Activated T-cell treated with anti-CD3 and anti-CD28 coated beads, Interleukin-2, amount 50 U/mL, for 24 hours (primary cell): ENCODE data around the gene GABBR1.

Source experiments
- DNase-seq: peaks from one replicate; pipeline ENCODE4 v3.0.0-alpha.2; 2020
- H3K27ac Mint-ChIP-seq: 2 replicates; pipeline ENCODE4 v1.8.0; 2020; ENCODE audit warnings: mild to moderate bottlenecking, mixed read lengths
- H3K27me3 Mint-ChIP-seq: 2 replicates; pipeline ENCODE4 v1.8.0; 2020; ENCODE audit warnings: mixed read lengths
- H3K36me3 Mint-ChIP-seq: 2 replicates; pipeline ENCODE4 v1.8.0; 2020; ENCODE audit warnings: low read depth, mixed read lengths
- H3K4me1 Mint-ChIP-seq: 2 replicates; pipeline ENCODE4 v1.8.0; 2020; ENCODE audit warnings: low read depth, mixed read lengths
- H3K4me3 Mint-ChIP-seq: 2 replicates; pipeline ENCODE4 v1.8.0; 2020; ENCODE audit warnings: mild to moderate bottlenecking, moderate library complexity, mixed read lengths
- H3K9me3 Mint-ChIP-seq: 2 replicates; pipeline ENCODE4 v1.8.0; 2020; ENCODE audit warnings: mixed read lengths

The GABBR1 gene

GRCh38 chr6:29617782-29618554, 15.0 kb downstream of the GABBR1 start:
- H3K27me3 Mint-ChIP-seq: no peaks in the 10 kb centered on the region
- no peaks in the 10 kb centered on the region for H3K9me3 Mint-ChIP-seq
- H3K27ac Mint-ChIP-seq: no peak overlapping the region
- no peak overlapping the region for H3K4me3 Mint-ChIP-seq
- DNase-seq: no peak
- H3K4me1 Mint-ChIP-seq: no peaks in the 10 kb centered on the region
- H3K36me3 Mint-ChIP-seq: peaks cover 49% of the 10 kb centered on the region

- H3K36me3 Mint-ChIP-seq: peaks cover 61% of the 10 kb centered on the region
- DNase-seq: no peak
- H3K4me1 Mint-ChIP-seq: no peaks in the 10 kb centered on the region
- no peak overlapping the region for H3K4me3 Mint-ChIP-seq
- no peaks in the 10 kb centered on the region for H3K9me3 Mint-ChIP-seq
- no peak overlapping the region for H3K27ac Mint-ChIP-seq
- no peaks in the 10 kb centered on the region for H3K27me3 Mint-ChIP-seq
Measured at GRCh38 chr6:29611426-29611825, 21.6 kb downstream of the GABBR1 start.

GRCh38 chr6:29610540-29610939, 22.4 kb downstream of the GABBR1 start:
- Mint-ChIP-seq H3K27me3 (no peaks in the 10 kb centered on the region), H3K9me3 (no peaks in the 10 kb centered on the region), H3K4me3 (no peak overlapping the region), H3K36me3 (peaks cover 68% of the 10 kb centered on the region), H3K27ac (no peak overlapping the region), H3K4me1 (no peaks in the 10 kb centered on the region)
- DNase-seq: no peak

GRCh38 chr6:29608131-29608530, 24.9 kb downstream of the GABBR1 start:
- Mint-ChIP-seq H3K27ac (no peak overlapping the region), H3K4me1 (no peaks in the 10 kb centered on the region), H3K27me3 (no peaks in the 10 kb centered on the region), H3K4me3 (no peak overlapping the region), H3K9me3 (no peaks in the 10 kb centered on the region), H3K36me3 (peaks cover 69% of the 10 kb centered on the region)
- DNase-seq: no peak

GRCh38 chr6:29603930-29604329, 29.1 kb downstream of the GABBR1 start:
- Mint-ChIP-seq H3K27ac (no peak overlapping the region), H3K36me3 (peaks cover 48% of the 10 kb centered on the region), H3K27me3 (no peaks in the 10 kb centered on the region), H3K4me1 (no peaks in the 10 kb centered on the region), H3K4me3 (no peak overlapping the region), H3K9me3 (no peaks in the 10 kb centered on the region)
- DNase-seq: no peak

- DNase-seq: no peak
- H3K27ac Mint-ChIP-seq: no peak overlapping the region
Measured at GRCh38 chr6:29603456-29603855, 29.5 kb downstream of the GABBR1 start.

GRCh38 chr6:29602564-29603361, 30.2 kb downstream of the GABBR1 start:
- Mint-ChIP-seq H3K27ac (no peak overlapping the region), H3K4me3 (no peak overlapping the region), H3K36me3 (peaks cover 43% of the 10 kb centered on the region), H3K4me1 (no peaks in the 10 kb centered on the region), H3K9me3 (no peaks in the 10 kb centered on the region), H3K27me3 (no peaks in the 10 kb centered on the region)
- no peak for DNase-seq

More at GRCh38 chr6:29603456-29603855, 29.5 kb downstream of the GABBR1 start:
- Mint-ChIP-seq H3K9me3 (no peaks in the 10 kb centered on the region), H3K4me3 (no peak overlapping the region), H3K27me3 (no peaks in the 10 kb centered on the region), H3K4me1 (no peaks in the 10 kb centered on the region), H3K36me3 (peaks cover 47% of the 10 kb centered on the region)

- no peaks in the 10 kb centered on the region for H3K9me3 Mint-ChIP-seq
- H3K27ac Mint-ChIP-seq: no peak overlapping the region
- no peaks in the 10 kb centered on the region for H3K4me1 Mint-ChIP-seq
- no peak overlapping the region for H3K4me3 Mint-ChIP-seq
- peaks cover under 1% of the 10 kb centered on the region for H3K27me3 Mint-ChIP-seq
- no peak for DNase-seq
- peaks cover 7% of the 10 kb centered on the region for H3K36me3 Mint-ChIP-seq
Measured at GRCh38 chr6:29598172-29598747, 34.7 kb downstream of the GABBR1 start.

- Mint-ChIP-seq H3K36me3 (peaks cover 4% of the 10 kb centered on the region), H3K4me1 (no peaks in the 10 kb centered on the region), H3K27me3 (peaks cover 5% of the 10 kb centered on the region), H3K27ac (no peak overlapping the region), H3K9me3 (no peaks in the 10 kb centered on the region), H3K4me3 (no peak overlapping the region)
- no peak for DNase-seq
Measured at GRCh38 chr6:29597184-29597583, 35.8 kb downstream of the GABBR1 start.

GRCh38 chr6:29596381-29596900, 36.5 kb downstream of the GABBR1 start:
- H3K9me3 Mint-ChIP-seq: no peaks in the 10 kb centered on the region
- DNase-seq: no peak
- peaks cover 2% of the 10 kb centered on the region for H3K36me3 Mint-ChIP-seq
- no peak overlapping the region for H3K4me3 Mint-ChIP-seq
- H3K4me1 Mint-ChIP-seq: no peaks in the 10 kb centered on the region
- H3K27me3 Mint-ChIP-seq: peaks cover 5% of the 10 kb centered on the region
- no peak overlapping the region for H3K27ac Mint-ChIP-seq

GRCh38 chr6:29593199-29593855, 39.7 kb downstream of the GABBR1 start:
- Mint-ChIP-seq H3K36me3 (no peaks in the 10 kb centered on the region), H3K4me1 (no peaks in the 10 kb centered on the region), H3K27ac (no peak overlapping the region), H3K4me3 (no peak overlapping the region), H3K9me3 (no peaks in the 10 kb centered on the region), H3K27me3 (peaks cover 15% of the 10 kb centered on the region)
- DNase-seq: no peak

GRCh38 chr6:29591677-29592076, 41.3 kb downstream of the GABBR1 start:
- Mint-ChIP-seq H3K4me1 (no peaks in the 10 kb centered on the region), H3K27me3 (peaks cover 19% of the 10 kb centered on the region), H3K27ac (no peak overlapping the region), H3K9me3 (no peaks in the 10 kb centered on the region), H3K36me3 (no peaks in the 10 kb centered on the region), H3K4me3 (no peak overlapping the region)
- no peak for DNase-seq

- H3K27me3 Mint-ChIP-seq: peaks cover 19% of the 10 kb centered on the region
- DNase-seq: no peak
- no peak overlapping the region for H3K27ac Mint-ChIP-seq
- no peaks in the 10 kb centered on the region for H3K4me1 Mint-ChIP-seq
- H3K4me3 Mint-ChIP-seq: no peak overlapping the region
- no peaks in the 10 kb centered on the region for H3K36me3 Mint-ChIP-seq
- no peaks in the 10 kb centered on the region for H3K9me3 Mint-ChIP-seq
Measured at GRCh38 chr6:29590218-29590808, 42.7 kb downstream of the GABBR1 start.

- no peaks in the 10 kb centered on the region for H3K4me1 Mint-ChIP-seq
- peak; percentile 51 for DNase-seq
- no peaks in the 10 kb centered on the region for H3K9me3 Mint-ChIP-seq
- H3K27ac Mint-ChIP-seq: no peak overlapping the region
- no peak overlapping the region for H3K4me3 Mint-ChIP-seq
- peaks cover 19% of the 10 kb centered on the region for H3K27me3 Mint-ChIP-seq
- no peaks in the 10 kb centered on the region for H3K36me3 Mint-ChIP-seq
Measured at GRCh38 chr6:29589423-29590048, 43.4 kb downstream of the GABBR1 start.
